ENCODE data around the gene MOAP1.

GRCh38 chr14:93160353-93160801 lies 24.3 kb downstream of the MOAP1 start:
- TF ChIP-seq CTCF (IDR thresholded peaks at IDR 0.05; ENCODE audit: insufficient read depth, low read depth, low read length) (peak; percentile 9), EZH2 (IDR thresholded peaks at IDR 0.05; ENCODE audit: insufficient read depth, low read length) (no peak)

Measured in astrocyte (in vitro differentiated cells and primary cell).